Stimulated activated memory B cell treated with anti-CD40 and anti-IgM and Interleukin-4, amounts not matched to agents 10 μg/mL and 1 μg/mL and 100 μg/mL, for 72 hours (primary cell): ENCODE data around the gene SKAP2.

Experiments used
- ATAC-seq: fragments of 150-1000 bp; cut with Tn5 transposase; 2 replicates; pipeline ENCODE4 v1.10.0; 2021
- H3K27ac Mint-ChIP-seq: one replicate; pipeline ENCODE4 v1.8.0; 2022; ENCODE audit warnings: mild to moderate bottlenecking, mixed read lengths
- H3K27me3 Mint-ChIP-seq: one replicate; pipeline ENCODE4 v1.8.0; 2022; ENCODE audit warnings: mixed read lengths
- H3K36me3 Mint-ChIP-seq: one replicate; pipeline ENCODE4 v1.8.0; 2022; ENCODE audit warnings: mixed read lengths
- H3K4me1 Mint-ChIP-seq: one replicate; pipeline ENCODE4 v1.8.0; 2022; ENCODE audit warnings: mixed read lengths
- H3K4me3 Mint-ChIP-seq: one replicate; pipeline ENCODE4 v1.8.0; 2022; ENCODE audit warnings: mild to moderate bottlenecking, moderate library complexity, mixed read lengths
- H3K9me3 Mint-ChIP-seq: one replicate; pipeline ENCODE4 v1.8.0; 2022; ENCODE audit warnings: mixed read lengths

SKAP2 gene

DNA sequence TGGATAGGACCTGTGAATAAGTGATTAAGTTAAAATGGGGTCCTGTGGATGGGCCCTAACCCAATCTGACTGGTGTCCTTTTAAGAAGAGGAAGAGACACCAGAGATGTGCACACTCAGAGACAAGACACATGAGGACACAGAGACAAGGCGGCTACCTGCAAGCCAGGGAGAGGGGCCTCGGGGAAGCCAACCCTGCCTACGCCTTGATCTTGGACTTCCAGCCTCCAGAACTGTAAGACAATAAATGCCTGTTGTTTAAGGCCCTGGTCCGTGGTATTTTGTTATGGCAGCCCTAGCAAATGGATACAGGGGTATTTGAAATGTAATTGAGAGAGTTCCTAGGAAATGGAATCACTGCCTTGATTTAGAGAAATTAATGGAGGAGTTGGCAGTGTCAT, 225.3 kb downstream of the SKAP2 start:
- no peak for ATAC-seq
- H3K36me3 Mint-ChIP-seq: no peaks in the 10 kb centered on the region
- H3K4me3 Mint-ChIP-seq: no peak overlapping the region
- no peaks in the 10 kb centered on the region for H3K9me3 Mint-ChIP-seq
- no peaks in the 10 kb centered on the region for H3K27me3 Mint-ChIP-seq
- no peaks in the 10 kb centered on the region for H3K4me1 Mint-ChIP-seq
- H3K27ac Mint-ChIP-seq: no peak overlapping the region

DNA sequence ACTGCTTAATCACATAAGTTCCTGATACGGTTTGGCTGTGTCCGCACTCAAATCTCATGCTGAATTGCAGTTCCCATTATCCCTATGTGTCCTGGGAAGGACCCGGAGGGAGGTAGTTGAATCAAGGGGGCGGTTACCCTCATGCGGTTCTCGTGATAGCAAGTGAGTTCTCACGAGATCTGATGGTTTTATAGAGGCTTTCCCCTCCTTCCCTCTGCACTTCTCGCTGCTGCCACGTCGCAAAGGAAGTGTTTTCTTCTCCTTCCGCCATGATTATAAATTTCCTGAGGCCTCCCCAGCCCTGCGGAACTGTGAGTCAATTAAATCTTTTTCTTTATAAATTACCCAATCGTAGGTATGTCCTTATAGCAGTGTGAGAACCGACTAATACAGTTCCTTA, 226.2 kb downstream of the SKAP2 start:
- Mint-ChIP-seq H3K27me3 (no peaks in the 10 kb centered on the region), H3K36me3 (no peaks in the 10 kb centered on the region), H3K4me3 (no peak overlapping the region), H3K9me3 (no peaks in the 10 kb centered on the region), H3K27ac (no peak overlapping the region), H3K4me1 (no peaks in the 10 kb centered on the region)
- ATAC-seq: no peak

DNA sequence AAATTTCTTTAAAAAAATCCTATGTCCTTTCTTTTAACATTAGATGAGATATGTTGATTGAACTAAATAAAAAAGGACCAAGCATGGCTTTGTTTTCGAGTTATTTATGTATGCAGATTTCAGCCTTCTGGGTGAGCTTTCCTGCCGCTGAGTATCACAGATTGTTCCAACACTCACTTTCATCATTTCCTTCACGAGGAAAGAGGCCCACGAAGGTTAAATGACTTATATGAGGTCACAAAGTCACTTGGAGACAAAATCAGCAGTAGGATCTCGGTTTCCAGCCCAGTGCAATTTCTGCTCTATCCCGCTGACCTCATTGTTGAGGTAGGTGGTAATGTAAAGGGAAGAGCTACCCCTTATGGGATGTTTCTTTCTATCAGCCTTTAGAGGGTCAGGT, 226.8 kb downstream of the SKAP2 start:
- H3K4me1 Mint-ChIP-seq: no peaks in the 10 kb centered on the region
- no peaks in the 10 kb centered on the region for H3K27me3 Mint-ChIP-seq
- no peak for ATAC-seq
- no peaks in the 10 kb centered on the region for H3K36me3 Mint-ChIP-seq
- no peak overlapping the region for H3K4me3 Mint-ChIP-seq
- H3K27ac Mint-ChIP-seq: no peak overlapping the region
- H3K9me3 Mint-ChIP-seq: no peaks in the 10 kb centered on the region

DNA sequence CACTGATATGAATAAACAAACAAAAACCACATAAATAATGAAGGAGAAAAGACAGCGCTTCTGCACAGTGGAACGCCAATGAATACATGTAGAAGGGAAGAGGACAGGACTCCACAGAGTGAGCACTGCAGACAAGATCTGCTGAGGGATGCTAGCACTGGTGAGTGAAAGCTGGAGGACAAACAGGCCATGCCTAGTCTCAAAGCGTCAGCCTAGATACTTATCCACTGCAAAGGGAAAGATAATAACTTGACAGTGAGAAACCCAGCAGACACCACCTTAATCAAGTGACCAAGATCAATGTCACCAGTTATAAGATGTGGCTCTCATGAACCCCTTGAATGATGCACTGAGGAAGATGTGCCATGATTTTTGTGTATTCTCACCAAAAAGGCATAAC, 227.6 kb downstream of the SKAP2 start:
- no peaks in the 10 kb centered on the region for H3K9me3 Mint-ChIP-seq
- no peak overlapping the region for H3K4me3 Mint-ChIP-seq
- no peaks in the 10 kb centered on the region for H3K36me3 Mint-ChIP-seq
- no peak for ATAC-seq
- no peaks in the 10 kb centered on the region for H3K4me1 Mint-ChIP-seq
- no peak overlapping the region for H3K27ac Mint-ChIP-seq
- no peaks in the 10 kb centered on the region for H3K27me3 Mint-ChIP-seq

DNA sequence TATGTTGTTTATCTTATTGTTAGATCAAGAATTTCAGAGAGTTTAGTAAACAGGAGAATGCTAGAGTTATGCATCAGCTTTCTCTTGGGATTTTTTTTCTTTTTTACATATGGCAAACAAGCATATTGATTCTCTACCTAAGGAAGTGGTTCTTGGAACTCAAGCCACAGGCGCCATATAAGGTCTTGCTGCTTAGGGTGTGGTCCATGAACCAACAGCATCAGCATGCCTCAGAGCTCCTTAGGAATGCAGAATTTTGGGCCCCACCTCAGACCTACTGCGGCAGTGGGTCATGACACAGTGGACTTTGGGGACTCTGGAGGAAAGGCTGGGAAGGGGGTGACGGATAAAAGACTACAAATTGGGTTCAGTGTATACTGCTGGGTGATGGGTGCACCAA, 230.8 kb downstream of the SKAP2 start:
- no peak for ATAC-seq
- no peak overlapping the region for H3K4me3 Mint-ChIP-seq
- H3K27ac Mint-ChIP-seq: no peak overlapping the region
- no peaks in the 10 kb centered on the region for H3K4me1 Mint-ChIP-seq
- peaks cover 2% of the 10 kb centered on the region for H3K9me3 Mint-ChIP-seq
- H3K27me3 Mint-ChIP-seq: no peaks in the 10 kb centered on the region
- H3K36me3 Mint-ChIP-seq: peaks cover 5% of the 10 kb centered on the region

DNA sequence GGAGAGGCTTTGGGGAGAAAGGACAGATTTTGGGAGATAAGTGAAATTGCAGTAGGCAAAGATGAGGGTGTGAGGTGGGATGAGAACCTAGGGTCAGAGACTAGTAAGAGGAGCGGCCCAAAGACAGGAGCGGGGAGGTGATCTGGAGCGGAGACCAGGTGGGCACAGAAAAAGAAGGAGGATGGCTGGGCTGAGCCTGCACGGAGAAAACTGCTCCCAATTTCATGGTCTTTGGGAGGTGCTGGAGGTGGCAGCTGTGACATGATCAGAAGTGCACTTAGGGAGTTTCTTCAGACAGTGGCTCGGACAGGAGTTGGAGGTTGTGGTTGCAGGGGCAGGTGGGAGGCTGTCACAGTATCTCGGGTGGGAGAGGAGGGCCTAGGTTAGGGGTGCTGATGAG, 232.8 kb downstream of the SKAP2 start:
- Mint-ChIP-seq H3K9me3 (peaks cover 2% of the 10 kb centered on the region), H3K27ac (no peak overlapping the region)

DNA sequence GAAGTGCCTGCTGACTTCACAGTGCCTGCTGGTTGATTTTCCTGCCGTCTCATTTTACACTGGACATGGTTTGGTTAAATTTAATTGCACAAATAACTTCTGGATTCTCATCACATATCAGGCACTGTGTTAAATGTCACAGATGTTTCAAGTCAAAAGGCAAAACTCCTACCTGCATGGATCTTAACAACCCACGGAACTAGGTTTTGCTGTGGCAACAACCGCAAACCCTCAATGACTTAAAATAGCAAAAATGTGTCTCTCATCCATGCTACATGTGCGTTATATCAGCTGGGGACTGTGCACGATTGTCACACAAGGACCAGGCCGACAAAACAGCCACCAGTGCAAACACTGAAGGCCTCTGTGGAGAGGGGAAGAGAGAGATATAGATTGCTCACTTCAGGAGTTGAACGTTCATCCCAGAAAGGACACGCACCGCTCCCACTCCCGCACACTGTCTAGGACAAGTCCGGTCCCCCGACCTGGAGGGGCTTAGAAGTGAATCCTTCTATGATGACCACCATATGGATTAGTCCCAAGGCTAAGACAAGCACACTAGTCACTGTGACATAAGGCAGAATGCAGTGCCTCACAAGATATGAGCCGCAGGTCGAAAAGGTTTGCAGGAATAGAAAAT, 233.3 kb downstream of the SKAP2 start:
- Mint-ChIP-seq H3K4me3 (no peak overlapping the region), H3K4me1 (no peaks in the 10 kb centered on the region), H3K36me3 (peaks cover 5% of the 10 kb centered on the region), H3K9me3 (peaks cover 2% of the 10 kb centered on the region), H3K27me3 (no peaks in the 10 kb centered on the region), H3K27ac (no peak overlapping the region)
- no peak for ATAC-seq

More for the DNA sequence above, 232.8 kb downstream of the SKAP2 start:
- Mint-ChIP-seq H3K4me3 (no peak overlapping the region), H3K4me1 (no peaks in the 10 kb centered on the region), H3K36me3 (peaks cover 5% of the 10 kb centered on the region), H3K27me3 (no peaks in the 10 kb centered on the region)
- no peak for ATAC-seq

DNA sequence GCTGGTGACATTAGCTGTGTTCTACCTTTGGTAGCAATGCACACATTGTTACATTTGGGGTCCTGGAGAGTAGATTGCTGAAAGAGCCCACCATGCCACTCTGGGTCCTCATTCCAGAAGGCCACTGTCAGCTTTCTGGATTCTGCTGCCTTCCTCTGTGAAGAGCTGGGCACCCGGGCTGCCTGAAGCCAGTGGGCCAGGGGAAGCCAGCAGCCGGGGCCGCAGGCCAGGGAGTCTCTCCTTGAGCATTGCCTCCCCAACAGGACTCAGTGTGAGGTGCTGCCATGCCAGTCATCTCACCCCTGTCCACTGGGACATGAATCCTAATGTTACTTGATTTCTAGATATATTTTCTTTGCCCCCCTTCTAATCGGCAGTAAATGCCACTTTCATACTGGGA, 234.0 kb downstream of the SKAP2 start:
- ATAC-seq: no peak
- Mint-ChIP-seq H3K36me3 (peaks cover 5% of the 10 kb centered on the region), H3K27ac (no peak overlapping the region)

DNA sequence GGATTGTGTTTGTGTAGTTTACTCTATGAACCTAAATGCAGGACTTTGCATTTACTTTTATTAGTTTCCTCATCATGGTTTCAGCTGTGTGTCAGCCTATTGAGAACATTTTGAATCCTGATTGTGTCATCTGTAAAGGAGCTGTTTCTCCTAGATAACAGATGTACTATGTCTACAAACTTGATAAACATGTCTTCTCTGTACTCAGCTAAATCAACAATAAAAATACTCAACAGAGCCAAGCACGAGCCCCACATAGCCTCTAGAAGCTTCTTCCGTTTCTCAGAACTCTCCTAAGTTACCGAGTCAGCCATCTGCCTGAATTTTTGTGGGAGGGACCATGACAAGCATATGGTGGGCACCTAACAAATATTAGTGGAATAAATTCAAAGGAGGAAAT, 234.7 kb downstream of the SKAP2 start:
- Mint-ChIP-seq H3K27ac (no peak overlapping the region), H3K9me3 (peaks cover 2% of the 10 kb centered on the region)
- ATAC-seq: no peak

More for the DNA sequence above, 234.0 kb downstream of the SKAP2 start:
- Mint-ChIP-seq H3K9me3 (peaks cover 2% of the 10 kb centered on the region), H3K4me1 (no peaks in the 10 kb centered on the region), H3K4me3 (no peak overlapping the region), H3K27me3 (no peaks in the 10 kb centered on the region)

DNA sequence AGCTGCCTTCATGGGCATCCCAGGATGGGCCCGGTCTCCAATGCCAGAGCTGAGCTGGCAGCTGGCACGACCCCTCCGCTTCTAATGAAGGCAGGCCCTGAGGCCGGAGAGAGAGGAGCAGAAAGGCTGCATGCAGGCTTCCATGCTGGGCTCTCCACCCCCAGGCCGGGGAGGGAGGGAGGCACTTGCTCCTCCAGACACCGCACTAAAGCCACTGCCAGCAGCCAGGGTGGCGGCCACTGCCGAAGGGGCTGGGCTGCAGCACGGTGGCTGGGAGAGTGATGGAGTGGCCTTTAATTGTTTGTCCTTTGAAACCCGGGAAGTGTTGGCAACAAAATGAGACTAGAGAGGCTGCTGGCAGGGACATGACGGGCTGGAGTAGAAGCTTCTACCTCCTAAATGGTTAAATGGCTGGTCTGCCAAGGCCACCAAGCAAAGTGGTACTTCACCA, 236.5 kb downstream of the SKAP2 start:
- Mint-ChIP-seq H3K27me3 (no peaks in the 10 kb centered on the region), H3K4me1 (no peaks in the 10 kb centered on the region), H3K36me3 (peaks cover 5% of the 10 kb centered on the region), H3K27ac (no peak overlapping the region), H3K9me3 (peaks cover 2% of the 10 kb centered on the region), H3K4me3 (no peak overlapping the region)
- ATAC-seq: peak; percentile 22

More for the DNA sequence above, 234.7 kb downstream of the SKAP2 start:
- no peak overlapping the region for H3K4me3 Mint-ChIP-seq
- H3K27me3 Mint-ChIP-seq: no peaks in the 10 kb centered on the region
- H3K36me3 Mint-ChIP-seq: peaks cover 5% of the 10 kb centered on the region
- H3K4me1 Mint-ChIP-seq: no peaks in the 10 kb centered on the region

DNA sequence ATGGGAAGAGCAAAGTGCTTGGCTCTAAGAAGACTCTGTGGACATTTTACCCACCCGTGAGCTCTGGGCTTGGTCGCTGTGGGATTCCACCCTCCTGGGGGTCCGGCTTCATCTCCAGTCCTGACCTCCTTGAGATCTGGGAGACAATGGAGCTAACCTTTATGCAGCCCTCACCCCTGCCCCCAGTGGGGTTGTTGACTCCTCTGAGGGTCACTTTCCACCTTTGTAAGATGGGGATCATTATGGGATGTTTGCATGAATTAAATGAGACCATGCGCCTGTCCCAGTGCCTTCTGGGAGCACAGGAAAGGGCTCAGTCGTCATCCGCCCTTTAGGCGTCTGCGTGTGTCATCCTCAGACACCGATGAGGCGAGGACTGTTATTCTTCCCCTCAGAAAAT, 237.2 kb downstream of the SKAP2 start:
- no peaks in the 10 kb centered on the region for H3K27me3 Mint-ChIP-seq
- no peaks in the 10 kb centered on the region for H3K4me1 Mint-ChIP-seq
- no peak overlapping the region for H3K4me3 Mint-ChIP-seq
- no peak overlapping the region for H3K27ac Mint-ChIP-seq
- H3K9me3 Mint-ChIP-seq: peaks cover 2% of the 10 kb centered on the region
- ATAC-seq: no peak
- peaks cover 5% of the 10 kb centered on the region for H3K36me3 Mint-ChIP-seq

DNA sequence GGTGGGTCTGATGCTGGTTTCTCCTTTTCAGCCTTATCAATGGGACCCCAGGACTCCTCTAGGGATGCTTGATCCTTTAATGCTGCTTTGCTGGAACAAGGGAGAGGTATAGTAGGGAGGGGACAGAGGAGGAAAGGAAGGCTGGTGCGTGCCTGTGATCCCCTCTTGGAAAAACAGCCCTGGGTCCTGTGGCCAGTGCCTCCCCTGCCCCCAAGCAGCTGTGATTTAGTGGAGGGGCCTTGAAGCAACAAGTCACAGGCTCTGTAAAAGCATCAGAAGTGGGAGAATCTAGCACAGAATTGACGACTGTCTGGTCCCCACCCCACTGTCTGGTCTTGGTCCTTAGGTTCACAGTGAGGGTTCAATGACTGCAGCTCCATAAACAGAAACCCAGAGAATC, 237.7 kb downstream of the SKAP2 start:
- peaks cover 5% of the 10 kb centered on the region for H3K36me3 Mint-ChIP-seq
- no peak overlapping the region for H3K27ac Mint-ChIP-seq
- no peaks in the 10 kb centered on the region for H3K27me3 Mint-ChIP-seq
- peaks cover 2% of the 10 kb centered on the region for H3K9me3 Mint-ChIP-seq
- peak; percentile 13 for ATAC-seq
- H3K4me1 Mint-ChIP-seq: no peaks in the 10 kb centered on the region
- no peak overlapping the region for H3K4me3 Mint-ChIP-seq

DNA sequence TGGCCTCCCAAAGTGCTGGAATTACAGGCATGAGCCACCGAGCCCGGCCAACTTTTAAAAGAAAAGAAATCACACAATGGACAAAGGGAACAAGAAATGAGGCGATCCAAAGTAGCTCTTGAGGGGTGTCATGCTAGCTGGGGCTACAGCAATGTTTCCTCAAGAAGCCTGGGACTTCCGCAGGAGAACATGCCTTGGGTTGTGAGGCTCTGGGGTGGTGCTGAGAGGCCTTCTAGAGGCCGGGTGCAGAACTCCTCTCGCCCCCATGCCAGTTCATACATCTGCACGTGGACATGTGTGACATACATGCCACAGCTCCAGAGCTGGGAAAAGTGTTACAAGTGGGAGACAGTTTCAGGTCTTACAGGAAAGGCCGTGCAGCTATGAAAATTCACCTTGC, 238.2 kb downstream of the SKAP2 start:
- no peak for ATAC-seq
- peaks cover 5% of the 10 kb centered on the region for H3K36me3 Mint-ChIP-seq
- no peaks in the 10 kb centered on the region for H3K27me3 Mint-ChIP-seq
- H3K4me3 Mint-ChIP-seq: no peak overlapping the region
- H3K4me1 Mint-ChIP-seq: no peaks in the 10 kb centered on the region
- peaks cover 2% of the 10 kb centered on the region for H3K9me3 Mint-ChIP-seq
- no peak overlapping the region for H3K27ac Mint-ChIP-seq

DNA sequence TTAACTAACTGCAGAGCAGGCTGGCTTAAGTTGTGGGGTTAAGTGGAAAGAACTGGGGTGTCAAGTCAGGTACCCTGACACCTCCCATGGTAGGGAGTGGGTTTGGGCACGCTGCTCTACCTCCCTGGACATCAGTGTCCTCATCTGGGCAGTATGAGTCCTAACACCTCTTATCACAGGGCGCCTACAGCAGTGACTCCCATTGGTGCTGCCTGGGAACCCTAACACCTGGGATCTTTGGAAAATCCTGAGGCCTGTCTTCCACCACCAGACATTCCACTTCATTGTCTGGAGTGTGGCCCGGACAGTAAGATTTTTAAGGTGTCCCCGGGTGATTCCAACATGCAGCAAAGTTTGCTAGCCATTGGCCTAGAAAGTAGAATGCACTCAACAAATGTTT, 239.1 kb downstream of the SKAP2 start:
- no peak for ATAC-seq
- H3K27ac Mint-ChIP-seq: no peak overlapping the region
- peaks cover 5% of the 10 kb centered on the region for H3K9me3 Mint-ChIP-seq
- H3K4me3 Mint-ChIP-seq: no peak overlapping the region
- H3K36me3 Mint-ChIP-seq: peaks cover 10% of the 10 kb centered on the region
- H3K27me3 Mint-ChIP-seq: no peaks in the 10 kb centered on the region
- H3K4me1 Mint-ChIP-seq: no peaks in the 10 kb centered on the region

DNA sequence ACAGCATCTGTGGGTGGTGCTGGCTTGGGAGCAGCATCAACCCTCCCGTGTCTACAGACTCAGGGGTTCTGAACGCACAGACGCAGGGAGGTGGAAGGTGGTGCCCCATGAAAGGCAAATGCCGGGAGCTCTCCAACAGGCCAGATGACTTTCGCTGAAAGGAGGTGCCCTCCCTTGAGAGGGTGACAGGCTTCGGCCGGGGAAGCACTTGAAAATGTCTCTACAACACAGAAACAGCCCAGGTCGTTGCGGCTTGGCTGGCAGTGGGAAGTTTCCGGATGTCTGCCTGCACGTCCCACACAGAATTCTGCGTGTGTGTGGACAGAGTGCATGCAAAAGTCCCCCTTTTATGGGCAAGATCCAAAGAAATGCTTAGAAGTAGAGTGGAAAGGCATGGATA, 239.6 kb downstream of the SKAP2 start:
- Mint-ChIP-seq H3K9me3 (peaks cover 5% of the 10 kb centered on the region), H3K36me3 (peaks cover 10% of the 10 kb centered on the region), H3K27ac (no peak overlapping the region), H3K4me1 (no peaks in the 10 kb centered on the region), H3K27me3 (no peaks in the 10 kb centered on the region), H3K4me3 (no peak overlapping the region)
- no peak for ATAC-seq

DNA sequence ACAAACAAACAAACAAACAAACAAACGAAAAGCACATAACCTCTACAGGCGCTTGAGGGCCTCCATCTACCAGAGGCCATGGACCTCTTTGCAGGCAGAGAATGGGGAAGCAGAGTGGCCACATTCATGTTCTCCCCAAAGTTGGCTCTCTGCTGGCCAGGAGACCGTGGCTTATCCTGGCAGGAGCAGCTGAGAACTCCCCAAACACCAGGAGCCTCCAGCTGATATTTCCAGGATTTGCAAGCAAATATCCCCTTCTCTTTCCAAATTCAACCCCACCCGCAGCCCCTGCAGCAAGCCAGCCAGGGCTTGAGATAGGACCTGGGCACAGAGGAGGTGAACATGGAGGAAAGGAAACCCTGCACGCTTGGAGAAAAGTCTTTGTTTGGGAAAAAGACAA, 240.0 kb downstream of the SKAP2 start:
- ATAC-seq: no peak
- Mint-ChIP-seq H3K4me3 (no peak overlapping the region), H3K9me3 (peaks cover 4% of the 10 kb centered on the region), H3K4me1 (no peaks in the 10 kb centered on the region), H3K36me3 (peaks cover 7% of the 10 kb centered on the region), H3K27me3 (no peaks in the 10 kb centered on the region), H3K27ac (no peak overlapping the region)

DNA sequence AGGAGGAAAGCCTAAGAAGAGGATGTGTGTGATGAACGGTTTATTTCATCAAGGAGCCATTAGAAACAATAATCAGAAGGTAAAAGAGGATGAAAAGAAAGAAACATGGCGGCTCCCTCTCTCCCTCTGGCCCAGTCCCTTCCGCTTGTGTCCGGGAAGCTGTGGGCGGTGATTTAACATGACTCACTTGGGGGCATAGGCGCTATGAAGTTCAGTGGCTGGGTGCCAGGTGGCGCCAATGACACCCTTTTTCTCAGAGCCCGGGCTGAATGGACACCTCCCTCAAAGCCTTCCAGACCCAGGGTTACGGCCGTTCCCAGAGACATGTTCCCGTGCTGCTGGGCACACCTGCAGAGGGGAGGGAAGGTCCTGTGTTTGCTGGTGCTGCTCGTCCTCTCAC, 244.0 kb downstream of the SKAP2 start:
- ATAC-seq: no peak
- H3K27me3 Mint-ChIP-seq: no peaks in the 10 kb centered on the region
- peaks cover 2% of the 10 kb centered on the region for H3K9me3 Mint-ChIP-seq
- no peaks in the 10 kb centered on the region for H3K4me1 Mint-ChIP-seq
- H3K36me3 Mint-ChIP-seq: peaks cover 25% of the 10 kb centered on the region
- H3K4me3 Mint-ChIP-seq: no peak overlapping the region
- H3K27ac Mint-ChIP-seq: no peak overlapping the region
